ENCODE results near the gene B4GALNT1. TPM values are rescaled to one million over a fixed set of nuclear protein-coding genes. Genes with fewer than 3 reads are reported as not detected.

B4GALNT1 gene
- polyA plus RNA-seq, 1 experiment, result 1.8 TPM

- H3K27ac ChIP-seq (ENCODE audit: low read depth, low read length), result no peak overlapping the region
- no peak overlapping the region for H3K4me3 ChIP-seq (ENCODE audit: low read depth, low read length)
- no peaks in the 10 kb centered on the region for H3K27me3 ChIP-seq (ENCODE audit: control insufficient read depth, insufficient read depth, low read length)
- no peaks in the 10 kb centered on the region; the same call in 1 of the 2 replicates for H3K9me3 ChIP-seq (ENCODE audit: control insufficient read depth, insufficient read depth, low read length)
- no peak for DNase-seq (ENCODE audit: low read depth, low spot score)
- ChIA-PET CTCF (interaction anchor here (0.6 to 1.7 kb wide), 2 partner anchors 20 to 176 kb away, joined by 3 to 6 read pairs; no protein-coding TSS in a partner anchor), POLR2A (interaction anchor here (0.6 kb wide), 1 partner anchor 18 kb away, joined by 3 read pairs; no protein-coding TSS in a partner anchor)
- no peak for TF ChIP-seq CTCF (IDR thresholded peaks at IDR 0.05; ENCODE audit: low read depth, low read length)
Measured at GRCh38 chr12:57603324-57603723, 29.7 kb downstream of the B4GALNT1 start.

GRCh38 chr12:57602544-57602943, 30.5 kb downstream of the B4GALNT1 start:
- Histone ChIP-seq H3K9me3 (ENCODE audit: control insufficient read depth, insufficient read depth, low read length) (no peaks in the 10 kb centered on the region; the same call in 1 of the 2 replicates), H3K27ac (ENCODE audit: low read depth, low read length) (no peak overlapping the region), H3K27me3 (ENCODE audit: control insufficient read depth, insufficient read depth, low read length) (no peaks in the 10 kb centered on the region), H3K4me3 (ENCODE audit: low read depth, low read length) (no peak overlapping the region)
- ChIA-PET CTCF (interaction anchor here (1.7 kb wide), 1 partner anchor 19 kb away, joined by 6 read pairs; no protein-coding TSS in a partner anchor), POLR2A (no interaction called here)
- no peak for TF ChIP-seq CTCF (IDR thresholded peaks at IDR 0.05; ENCODE audit: low read depth, low read length)
- no peak for DNase-seq (ENCODE audit: low read depth, low spot score)

GRCh38 chr12:57600395-57600794, 32.6 kb downstream of the B4GALNT1 start:
- ChIA-PET CTCF (interaction anchor here (2.6 kb wide), 1 partner anchor 17 kb away, joined by 17 read pairs; no protein-coding TSS in a partner anchor), POLR2A (interaction anchor here (1.1 kb wide), 1 partner anchor 80 kb away, joined by 4 read pairs; the partner anchor contains the start of gene DDIT3)
- Histone ChIP-seq H3K27ac (ENCODE audit: low read depth, low read length) (no peak overlapping the region), H3K4me3 (ENCODE audit: low read depth, low read length) (no peak overlapping the region), H3K27me3 (ENCODE audit: control insufficient read depth, insufficient read depth, low read length) (no peaks in the 10 kb centered on the region), H3K9me3 (ENCODE audit: control insufficient read depth, insufficient read depth, low read length) (no peaks in the 10 kb centered on the region; the same call in 1 of the 2 replicates)
- TF ChIP-seq CTCF (IDR thresholded peaks at IDR 0.05; ENCODE audit: low read depth, low read length), result no peak
- no peak for DNase-seq (ENCODE audit: low read depth, low spot score)

- Histone ChIP-seq H3K27me3 (ENCODE audit: control insufficient read depth, insufficient read depth, low read length) (peaks cover 7% of the 10 kb centered on the region), H3K9me3 (ENCODE audit: control insufficient read depth, insufficient read depth, low read length) (no peaks in the 10 kb centered on the region; the same call in 1 of the 2 replicates), H3K4me3 (ENCODE audit: low read depth, low read length) (no peak overlapping the region), H3K27ac (ENCODE audit: low read depth, low read length) (no peak overlapping the region)
- DNase-seq (ENCODE audit: low read depth, low spot score), result no peak
- ChIA-PET POLR2A (interaction anchor here (0.8 kb wide), 1 partner anchor 174 kb away, joined by 3 read pairs; the partner anchor contains the start of gene CYP27B1), CTCF (interaction anchor here (0.5 to 3.7 kb wide), 4 partner anchors 10 to 286 kb away, joined by 3 to 52 read pairs (median 4); no protein-coding TSS in a partner anchor)
- no peak for TF ChIP-seq CTCF (IDR thresholded peaks at IDR 0.05; ENCODE audit: low read depth, low read length)
Measured at GRCh38 chr12:57593187-57593586, 39.8 kb downstream of the B4GALNT1 start.

GRCh38 chr12:57592551-57593165, 40.3 kb downstream of the B4GALNT1 start:
- Histone ChIP-seq H3K4me3 (ENCODE audit: low read depth, low read length) (no peak overlapping the region), H3K27me3 (ENCODE audit: control insufficient read depth, insufficient read depth, low read length) (peaks cover 12% of the 10 kb centered on the region), H3K27ac (ENCODE audit: low read depth, low read length) (no peak overlapping the region), H3K9me3 (ENCODE audit: control insufficient read depth, insufficient read depth, low read length) (no peaks in the 10 kb centered on the region; the same call in 1 of the 2 replicates)
- ChIA-PET CTCF (interaction anchor here (0.8 to 3.7 kb wide), 3 partner anchors 9 to 30 kb away, joined by 3 to 52 read pairs (median 6); no protein-coding TSS in a partner anchor), POLR2A (interaction anchor here (0.7 to 0.8 kb wide), 2 partner anchors 38 to 174 kb away, joined by 3 to 5 read pairs; partner anchors contain the start of gene CYP27B1)
- no peak for DNase-seq (ENCODE audit: low read depth, low spot score)
- TF ChIP-seq CTCF (IDR thresholded peaks at IDR 0.05; ENCODE audit: low read depth, low read length), result no peak

Data from AG04450 (cell line).